ENCODE data around the gene ZSCAN2.
"Not testable (repeated sequence)": the region's sequence is repeated elsewhere in the genome, so short reads cannot be mapped to it uniquely, and the experiment has no call there.

Gene ZSCAN2

DNA sequence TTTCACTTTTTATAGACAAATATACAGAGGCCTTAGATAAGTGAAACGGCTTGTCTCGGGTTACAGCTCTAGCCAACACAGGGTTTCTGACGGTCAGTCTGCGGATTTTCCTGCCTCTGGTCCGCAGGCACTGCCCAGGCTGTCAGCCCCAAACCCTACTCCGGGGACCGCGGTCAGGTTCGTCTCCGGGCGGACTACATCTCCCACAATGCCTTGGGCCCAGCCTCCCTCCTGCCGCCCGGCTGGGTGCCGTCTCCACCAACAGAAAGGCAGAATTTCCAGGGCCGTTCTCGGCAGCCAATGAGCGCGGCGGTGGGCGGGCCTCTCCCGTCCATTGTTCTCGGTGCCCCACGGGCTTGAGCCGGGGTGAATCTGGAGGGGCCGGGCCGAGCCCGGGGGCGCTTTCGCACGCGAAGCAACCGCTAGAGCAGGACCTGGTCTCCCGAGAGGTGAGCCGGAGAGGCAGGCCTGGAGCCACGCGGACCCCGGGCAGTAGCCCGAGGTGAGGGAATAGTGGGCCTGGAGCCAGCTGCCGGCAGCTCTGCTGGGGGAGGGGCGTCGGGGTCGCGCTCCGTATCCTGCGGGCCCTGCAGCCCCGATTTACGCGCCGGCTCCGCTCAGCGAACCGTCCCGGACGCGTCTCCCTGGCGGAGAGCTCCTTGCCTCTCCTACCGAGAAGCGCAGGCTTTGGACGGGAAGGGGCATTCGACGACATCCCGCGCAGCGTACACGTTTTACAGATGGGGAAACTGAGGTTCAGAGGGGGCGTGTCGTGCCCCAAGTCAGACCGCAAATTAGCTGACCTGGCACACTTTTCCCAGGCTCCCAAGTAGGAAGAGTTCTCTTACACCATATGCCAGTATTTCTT lies at the start of gene ZSCAN2:
Gene ZSCAN2, plus strand, starts transcription at position 323 of the 868 bp plus-strand sequence. CDS start 2,919 bp downstream, outside the sequence.
- DNase-seq (ENCODE audit: low spot score) = peak; percentile 95

DNA sequence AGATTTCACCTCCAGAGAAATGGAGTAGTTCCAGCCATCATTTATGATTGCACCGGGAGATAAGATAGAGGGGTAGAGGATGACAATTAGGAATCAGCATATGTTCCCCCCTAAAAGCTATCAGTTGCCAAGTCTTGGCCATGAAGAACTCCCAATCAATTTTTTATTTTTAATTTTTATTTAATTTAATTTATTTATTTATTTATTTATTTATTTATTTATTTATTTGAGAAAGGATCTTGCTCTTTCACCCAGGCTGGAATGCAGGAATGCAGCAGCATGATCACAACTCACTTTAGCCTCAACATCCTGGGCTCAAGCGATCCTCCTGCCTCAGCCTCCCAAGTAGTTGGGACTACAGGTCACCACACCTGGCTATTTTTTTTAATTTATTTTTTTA lies 49.2 kb upstream of the ZSCAN2 start:
- not testable (repeated sequence) for DNase-seq (ENCODE audit: low spot score)

DNA sequence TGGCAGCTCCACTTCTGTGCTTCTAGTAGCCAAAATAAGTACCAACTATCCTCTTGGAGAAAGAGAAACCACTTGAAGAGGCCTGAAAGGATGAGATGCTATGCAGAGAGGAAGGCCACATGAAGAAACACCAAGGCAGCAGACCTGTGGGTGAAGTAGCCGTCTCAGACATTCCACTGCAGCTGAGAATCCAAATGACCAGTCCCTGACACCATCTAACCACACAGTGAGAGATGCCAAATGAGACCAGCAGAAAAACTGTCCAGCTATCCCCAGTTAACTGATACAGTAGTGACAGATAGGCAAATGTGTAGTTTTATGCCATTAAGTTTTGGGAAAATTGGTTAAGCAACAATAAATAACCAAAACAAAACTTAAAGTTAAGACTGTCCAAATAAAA lies 47.9 kb upstream of the ZSCAN2 start:
- DNase-seq (ENCODE audit: low spot score) = no peak

GRCh38 chr15:84556690-84557089 lies 44.1 kb upstream of the ZSCAN2 start:
- not testable (repeated sequence) for DNase-seq (ENCODE audit: low spot score)

DNA sequence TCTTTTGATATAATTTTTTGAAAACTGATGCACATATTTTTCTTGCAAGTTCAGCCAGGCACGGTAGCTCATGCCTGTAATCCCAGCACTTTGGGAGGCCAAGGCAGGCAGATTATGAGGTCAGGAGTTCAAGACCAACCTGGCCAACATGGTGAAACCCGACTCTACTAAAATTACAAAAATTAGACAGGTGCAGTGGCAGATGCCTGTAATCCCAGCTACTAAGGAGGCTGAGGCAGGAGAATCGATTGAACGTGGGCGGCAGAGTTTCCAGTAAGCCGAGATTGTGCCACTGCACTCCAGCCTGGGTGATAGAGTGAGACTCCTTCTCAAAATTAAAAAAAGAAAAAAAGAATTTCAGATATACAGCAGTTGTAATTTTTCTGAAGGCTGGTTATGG lies 32.8 kb upstream of the ZSCAN2 start:
- not testable (repeated sequence) for DNase-seq (ENCODE audit: low spot score)

DNA sequence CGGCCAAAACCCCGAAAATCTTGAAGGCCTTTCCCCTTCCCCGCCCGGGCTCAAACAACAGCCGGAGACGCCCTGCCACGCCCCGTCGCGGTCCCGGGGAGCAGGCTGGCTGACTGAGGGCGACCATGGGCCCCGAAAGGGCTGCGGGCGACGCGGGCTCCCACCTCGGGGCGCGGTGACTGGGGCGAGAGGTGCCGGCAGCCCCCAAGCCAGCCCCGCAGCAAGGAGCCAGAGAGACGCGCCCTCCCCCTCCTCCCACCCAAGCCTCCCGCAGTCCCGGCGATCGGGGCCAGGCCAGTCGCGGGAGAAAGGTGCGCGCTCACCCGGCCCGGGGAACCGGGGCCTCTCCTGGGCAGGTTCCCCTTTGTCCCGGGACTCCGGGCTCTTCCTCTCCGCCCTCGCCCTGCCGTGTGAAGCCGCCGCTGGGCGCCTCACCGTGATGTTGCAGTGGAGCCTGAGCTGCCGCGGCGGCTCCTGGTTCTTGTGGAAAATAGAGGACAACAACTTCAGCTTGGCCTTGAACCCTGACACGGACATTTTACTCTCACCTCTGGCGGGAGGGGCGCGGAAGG lies 30.6 kb upstream of the ZSCAN2 start:
- DNase-seq (ENCODE audit: low spot score) = peak; percentile 71

- no peak for DNase-seq (ENCODE audit: low spot score)
Observed at GRCh38 chr15:84572231-84572630, 28.6 kb upstream of the ZSCAN2 start.

DNA sequence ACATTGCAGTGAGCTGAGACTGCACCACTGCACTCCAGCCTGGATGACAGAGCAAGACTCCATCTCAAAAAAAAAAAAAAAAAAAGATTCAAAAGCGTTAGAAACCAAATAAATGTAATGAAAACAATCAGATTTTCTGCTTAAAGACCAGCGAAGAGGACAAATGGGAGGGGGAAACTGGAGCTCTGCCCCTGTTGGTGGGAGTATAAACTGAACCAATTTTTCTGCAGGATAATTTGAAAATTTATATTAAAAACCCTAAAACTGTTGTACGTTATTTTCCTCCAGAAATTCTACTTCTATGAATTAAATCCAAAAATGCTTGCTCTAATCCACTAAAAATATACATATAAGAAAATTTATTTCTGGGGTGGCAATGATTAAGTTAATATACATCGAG lies 25.3 kb upstream of the ZSCAN2 start:
- DNase-seq (ENCODE audit: low spot score) = no peak

DNA sequence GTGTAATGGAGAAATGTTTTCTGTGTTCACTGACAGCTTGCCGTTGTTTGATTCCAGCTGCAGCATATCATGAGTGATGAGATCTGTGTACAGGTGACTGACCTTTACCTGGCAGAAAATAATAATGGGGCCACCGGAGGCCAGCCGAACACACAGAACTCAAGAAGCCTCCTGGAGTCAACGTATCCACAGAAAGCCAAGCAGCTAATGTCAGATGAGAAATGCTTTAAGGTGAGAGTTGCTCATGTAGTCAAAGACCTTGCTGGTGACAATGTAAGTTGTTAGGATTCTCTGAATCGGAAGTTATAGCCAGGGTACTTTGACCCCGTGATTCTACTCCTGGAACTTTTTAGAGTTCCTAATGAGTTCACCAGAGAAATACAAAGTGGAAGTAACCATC lies 22.9 kb upstream of the ZSCAN2 start:
- not testable (repeated sequence) for DNase-seq (ENCODE audit: low spot score)

DNA sequence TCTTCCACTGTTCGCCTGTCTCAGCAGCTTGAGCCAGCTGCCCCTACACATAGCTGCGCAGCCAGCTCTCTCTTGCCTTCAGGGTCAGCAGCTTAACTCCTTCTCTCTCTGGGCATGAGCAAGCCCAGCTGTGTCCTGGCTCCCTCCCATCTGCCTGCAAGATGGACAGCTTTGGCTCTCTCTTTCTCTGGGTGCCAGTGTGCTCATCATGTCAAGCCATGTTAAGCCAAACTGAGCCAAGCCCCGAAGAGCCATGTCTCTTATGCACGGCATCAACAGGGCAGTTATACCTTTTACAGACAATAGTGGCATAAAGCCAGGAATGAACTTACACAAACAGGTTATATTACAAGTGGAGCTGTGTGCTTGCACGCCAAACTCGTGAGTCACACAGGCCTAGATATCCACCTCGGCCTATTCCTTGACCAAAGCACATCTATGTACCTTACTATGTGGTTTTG lies 21.5 kb upstream of the ZSCAN2 start:
- not testable (repeated sequence) for DNase-seq (ENCODE audit: low spot score)

- not testable (repeated sequence) for DNase-seq (ENCODE audit: low spot score)
Observed at GRCh38 chr15:84581676-84582428, 19.0 kb upstream of the ZSCAN2 start.

- no peak for DNase-seq (ENCODE audit: low spot score)
Observed at GRCh38 chr15:84582583-84583157, 18.1 kb upstream of the ZSCAN2 start.

DNA sequence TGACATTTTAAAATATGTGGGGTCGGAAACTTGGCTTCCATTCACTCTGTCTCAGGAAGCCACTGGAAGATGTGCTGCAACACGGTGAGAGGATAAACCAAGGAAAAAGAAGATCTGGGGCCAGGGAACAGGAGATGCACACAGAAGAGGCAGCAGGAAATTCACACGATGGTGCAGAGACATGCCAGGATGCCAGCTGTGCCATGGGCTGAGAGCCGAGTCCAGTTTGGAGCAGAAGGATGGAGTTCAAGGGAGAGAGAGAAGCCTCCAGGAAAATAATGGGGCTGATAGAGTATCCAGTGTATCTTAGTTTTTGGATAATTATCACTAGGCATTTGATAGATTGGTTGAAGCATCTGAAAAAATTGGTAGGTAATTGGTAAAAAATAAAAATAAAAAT lies 16.9 kb upstream of the ZSCAN2 start:
- DNase-seq (ENCODE audit: low spot score) = not testable (repeated sequence)

GRCh38 chr15:84586696-84587095 lies 14.1 kb upstream of the ZSCAN2 start:
- DNase-seq (ENCODE audit: low spot score) = no peak

- DNase-seq (ENCODE audit: low spot score) = peak; percentile 95
Observed at GRCh38 chr15:84588053-84588874, 12.5 kb upstream of the ZSCAN2 start.

DNA sequence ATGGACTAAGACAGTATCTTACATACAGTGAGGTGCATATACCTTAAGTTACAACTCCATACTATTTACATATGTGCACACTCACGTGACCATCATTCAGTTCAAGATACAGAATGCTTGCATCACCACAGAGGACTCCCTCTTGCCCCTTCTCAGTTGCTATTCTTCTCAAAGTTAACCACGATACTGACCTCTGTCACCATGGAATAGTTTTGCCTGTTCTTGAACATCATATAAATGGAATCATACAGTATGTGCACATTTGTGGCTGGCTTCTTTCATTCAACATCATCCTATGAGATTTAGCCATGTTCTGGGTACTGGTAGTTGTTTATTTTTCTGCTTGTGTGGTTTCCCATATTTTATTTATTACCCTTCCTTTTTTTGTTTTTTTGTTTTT lies 10.4 kb upstream of the ZSCAN2 start:
- no peak for DNase-seq (ENCODE audit: low spot score)

GRCh38 chr15:84591815-84592214 lies 9.0 kb upstream of the ZSCAN2 start:
- DNase-seq (ENCODE audit: low spot score) = no peak

GRCh38 chr15:84594617-84595290 lies 6.1 kb upstream of the ZSCAN2 start:
- no peak for DNase-seq (ENCODE audit: low spot score)

DNA sequence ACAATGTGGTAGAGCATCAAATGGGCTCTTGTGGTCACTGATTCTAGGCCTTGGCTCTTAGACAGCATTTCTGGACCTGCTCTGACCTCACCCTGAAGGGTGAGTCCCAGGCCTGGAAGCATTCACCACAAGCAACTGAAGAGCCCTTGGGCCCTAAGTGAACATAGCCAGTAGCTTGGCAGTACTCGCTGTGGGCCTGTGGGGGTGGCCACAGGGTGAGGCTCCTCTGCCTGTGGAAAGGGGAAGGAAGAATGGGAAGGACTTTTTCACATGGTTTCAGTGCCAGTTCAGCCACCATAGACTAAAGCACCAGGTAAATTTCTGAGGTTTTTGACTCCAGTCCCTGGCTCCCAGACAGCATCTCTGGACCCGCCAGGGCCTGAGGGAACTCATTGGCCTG lies 5.1 kb upstream of the ZSCAN2 start:
- no peak for DNase-seq (ENCODE audit: low spot score)

- DNase-seq (ENCODE audit: low spot score) = no peak
Observed at GRCh38 chr15:84597296-84597695, 3.5 kb upstream of the ZSCAN2 start.

GRCh38 chr15:84598250-84598649 lies 2.6 kb upstream of the ZSCAN2 start:
- no peak for DNase-seq (ENCODE audit: low spot score)

All from D341Med (cell line).